Panc1 (cell line): ENCODE results near the gene CDCA3. TPM values are rescaled to one million over a fixed set of nuclear protein-coding genes. Genes with fewer than 3 reads are reported as not detected.

Source experiments
- ATAC-seq: fragments of 200-7000 bp; cut with Tn5 transposase; 2 replicates; pipeline ENCODE4 v1.9.1; 2020; ENCODE audit warnings: mild to moderate bottlenecking, moderate library complexity
- BruUV-seq: library from RNA; stranded (reverse); fragments of 400-500 nt; replicated peaks from 2 replicates; lab custom pipeline; 2021; lab: Mats Ljungman, UMichigan
- CTCF ChIA-PET: fragments of 300-600 bp; sonication (Branson Sonifier 250); formaldehyde crosslinking; loops from one replicate; lab custom pipeline; 2022; ENCODE audit warnings: antibody characterized with exemption; lab: Charles Lee
- POLR2A ChIA-PET: fragments of 300-600 bp; sonication (Branson Sonifier 250); formaldehyde crosslinking; loops from one replicate; lab custom pipeline; 2022; ENCODE audit warnings: antibody characterized with exemption; lab: Charles Lee
- DNase-seq: peaks from one replicate; pipeline ENCODE4 v3.0.0-alpha.2; 2010; ENCODE audit warnings: low read depth, low spot score
- H3K27ac ChIP-seq: 2 replicates; pipeline ENCODE4 v1.5.1; 2011; ENCODE audit warnings: mild to moderate bottlenecking, low read length, inconsistent platforms
- H3K27me3 ChIP-seq: fragments of 200-500 bp; sonication (Bioruptor generic); 2 replicates; pipeline ENCODE4 v1.6.0; 2014; ENCODE audit warnings: low read length, inconsistent platforms; ENCODE audit not compliant: control insufficient read depth, insufficient read depth
- H3K36me3 ChIP-seq: fragments of 200-500 bp; sonication (Bioruptor generic); 2 replicates; pipeline ENCODE4 v1.5.1; 2014; ENCODE audit warnings: inconsistent platforms, mild to moderate bottlenecking, low read length, moderate library complexity; ENCODE audit not compliant: control insufficient read depth, insufficient read depth
- H3K4me1 ChIP-seq: 2 replicates; pipeline ENCODE4 v1.5.1; 2011; ENCODE audit warnings: inconsistent platforms, mild to moderate bottlenecking, low read length, moderate library complexity; ENCODE audit not compliant: control insufficient read depth, insufficient read depth
- H3K4me3 ChIP-seq, 2 experiments: 2 replicates each; pipeline ENCODE4 v1.5.1; 2011 to 2012; ENCODE audit warnings: low read depth in 2 of 2, low read length in 2 of 2, mild to moderate bottlenecking in 2 of 2, inconsistent platforms in 1 of 2, moderate library complexity in 1 of 2
- H3K9me3 ChIP-seq: fragments of 200-500 bp; sonication (Bioruptor generic); 2 replicates; pipeline ENCODE4 v1.5.1; 2014; ENCODE audit warnings: low read depth, mild to moderate bottlenecking, inconsistent platforms, low read length, moderate library complexity; ENCODE audit not compliant: control insufficient read depth, insufficient read depth
- POLR2AphosphoS5 ChIP-seq: IDR thresholded peaks from 2 replicates; pipeline ENCODE4 v1.6.1; 2012; ENCODE audit warnings: mild to moderate bottlenecking, low read depth, low read length, moderate library complexity
- REST ChIP-seq, 2 experiments: IDR thresholded peaks; 2 replicates each; pipeline ENCODE4 v1.6.1; 2011 to 2012; ENCODE audit warnings: low read depth in 2 of 2, control low read depth in 1 of 2, low read length in 1 of 2, mild to moderate bottlenecking in 1 of 2, moderate library complexity in 1 of 2; ENCODE audit not compliant: insufficient read depth in 1 of 2
- SIN3A ChIP-seq: IDR thresholded peaks from 2 replicates; pipeline ENCODE4 v1.6.1; 2012; ENCODE audit warnings: low read depth, mild to moderate bottlenecking, low read length, moderate library complexity, borderline replicate concordance; ENCODE audit not compliant: insufficient read depth
- TCF7L2 ChIP-seq: IDR thresholded peaks from 2 replicates; pipeline ENCODE4 v1.6.1; 2011; ENCODE audit warnings: mild to moderate bottlenecking, low read depth, low read length, inconsistent platforms
- in situ Hi-C: cut with HindIII; loops from 2 replicates; pipeline ENCODE4 v1.10.0; 2016; ENCODE audit warnings: low sequenced_read_pairs, low pct_unique_long_range_greater_than_20kb
- intact Hi-C: fragments of 100-400 bp; cut with micrococcal nuclease; formaldehyde crosslinking; loops from one replicate; pipeline ENCODE4 v1.10.0; 2022; ENCODE audit not compliant: unreplicated experiment
- total RNA-seq: library from RNA; stranded (reverse); gene quantifications from one replicate; pipeline ENCODE4 v1.2.1, GENCODE V29; 2021; ENCODE audit not compliant: unreplicated experiment
- TF ChIP-seq, protein P1 (sequence below): fragments of 450-650 bp; IDR thresholded peaks from 2 replicates; pipeline ENCODE4 v1.5.1; 2017; ENCODE audit warnings: mild to moderate bottlenecking

Gene CDCA3
- total RNA-seq, 1 experiment from 2014 or later = 59.0 TPM

DNA sequence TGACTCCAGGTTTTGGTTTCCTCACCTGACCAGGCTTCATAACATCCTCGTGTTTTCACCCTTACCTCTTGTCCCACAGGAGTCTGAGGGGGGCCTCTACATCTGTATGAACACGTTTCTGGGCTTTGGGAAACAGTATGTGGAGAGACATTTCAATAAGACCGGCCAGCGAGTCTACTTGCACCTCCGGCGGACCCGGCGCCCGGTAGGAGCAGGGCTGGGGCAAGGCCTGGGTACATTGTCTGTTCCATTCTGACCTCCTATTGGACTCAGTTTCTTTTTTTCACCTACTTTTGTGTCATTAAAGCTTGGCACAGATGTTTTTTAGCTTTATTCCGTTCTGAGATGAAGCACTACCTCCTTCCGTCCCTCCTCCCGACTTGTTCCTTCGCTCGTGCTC lies 4.2 kb upstream of the CDCA3 start:
- Histone ChIP-seq H3K27me3 (no peaks in the 10 kb centered on the region), H3K9me3 (no peaks in the 10 kb centered on the region), H3K36me3 (peaks cover 8% of the 10 kb centered on the region; the same call in 1 of the 2 replicates), H3K4me1 (peaks cover 8% of the 10 kb centered on the region), H3K4me3 (no peak overlapping the region), H3K27ac (no peak overlapping the region)
- BruUV-seq = no TSS peak
- in situ Hi-C loops (no loop called here), intact Hi-C loops (no loop called here)
- ChIA-PET CTCF (no interaction called here), POLR2A (no interaction called here)
- DNase-seq = no peak
- ATAC-seq = no peak
- no peak for TF ChIP-seq SIN3A

GRCh38 chr12:6854036-6854435 lies 3.0 kb upstream of the CDCA3 start:
- no peak overlapping the region for H3K4me3 ChIP-seq
- BruUV-seq = no TSS peak
- H3K27me3 ChIP-seq = no peaks in the 10 kb centered on the region
- peaks cover 11% of the 10 kb centered on the region for H3K36me3 ChIP-seq
- ChIA-PET CTCF (no interaction called here), POLR2A (no interaction called here)
- ATAC-seq (no peak), DNase-seq (no peak)
- no peak for TF ChIP-seq POLR2AphosphoS5
- no peak for TF ChIP-seq SIN3A
- TF ChIP-seq REST (IDR thresholded peaks at IDR 0.05; ENCODE audit: insufficient read depth in 1 of 2, low read depth in 2 of 2, low read length in 1 of 2) = no peak
- peaks cover 15% of the 10 kb centered on the region for H3K4me1 ChIP-seq
- in situ Hi-C loops = no loop called here
- intact Hi-C loops = no loop called here
- no peak overlapping the region for H3K27ac ChIP-seq
- H3K9me3 ChIP-seq = no peaks in the 10 kb centered on the region

DNA sequence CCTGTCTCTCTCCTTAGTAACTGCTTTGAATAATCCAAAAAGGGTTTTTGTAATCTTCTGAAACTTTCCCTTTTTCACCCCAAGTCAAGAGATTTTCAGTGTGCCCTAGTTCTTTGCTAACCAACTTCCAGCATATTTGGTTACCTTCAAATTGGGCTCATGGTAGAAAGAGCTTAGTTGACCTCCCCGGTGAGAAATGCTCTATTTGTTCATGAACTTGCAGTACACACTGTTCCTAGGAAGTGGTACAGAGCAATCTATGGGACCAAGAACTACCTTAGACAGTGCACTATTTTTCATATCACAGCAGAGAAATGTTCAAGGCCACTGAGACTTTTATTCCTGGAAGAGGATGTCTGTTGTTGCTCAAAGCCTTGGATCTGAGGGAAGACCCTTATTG lies 2.5 kb upstream of the CDCA3 start:
- no TSS peak for BruUV-seq
- in situ Hi-C loops = no loop called here
- TF ChIP-seq POLR2AphosphoS5 = no peak
- TF ChIP-seq TCF7L2 = no peak
- TF ChIP-seq, protein P1, sequence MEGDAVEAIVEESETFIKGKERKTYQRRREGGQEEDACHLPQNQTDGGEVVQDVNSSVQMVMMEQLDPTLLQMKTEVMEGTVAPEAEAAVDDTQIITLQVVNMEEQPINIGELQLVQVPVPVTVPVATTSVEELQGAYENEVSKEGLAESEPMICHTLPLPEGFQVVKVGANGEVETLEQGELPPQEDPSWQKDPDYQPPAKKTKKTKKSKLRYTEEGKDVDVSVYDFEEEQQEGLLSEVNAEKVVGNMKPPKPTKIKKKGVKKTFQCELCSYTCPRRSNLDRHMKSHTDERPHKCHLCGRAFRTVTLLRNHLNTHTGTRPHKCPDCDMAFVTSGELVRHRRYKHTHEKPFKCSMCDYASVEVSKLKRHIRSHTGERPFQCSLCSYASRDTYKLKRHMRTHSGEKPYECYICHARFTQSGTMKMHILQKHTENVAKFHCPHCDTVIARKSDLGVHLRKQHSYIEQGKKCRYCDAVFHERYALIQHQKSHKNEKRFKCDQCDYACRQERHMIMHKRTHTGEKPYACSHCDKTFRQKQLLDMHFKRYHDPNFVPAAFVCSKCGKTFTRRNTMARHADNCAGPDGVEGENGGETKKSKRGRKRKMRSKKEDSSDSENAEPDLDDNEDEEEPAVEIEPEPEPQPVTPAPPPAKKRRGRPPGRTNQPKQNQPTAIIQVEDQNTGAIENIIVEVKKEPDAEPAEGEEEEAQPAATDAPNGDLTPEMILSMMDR = no peak
- TF ChIP-seq SIN3A = no peak
- no peak for TF ChIP-seq REST (IDR thresholded peaks at IDR 0.05; ENCODE audit: insufficient read depth in 1 of 2, low read depth in 2 of 2, low read length in 1 of 2)

More for the DNA sequence above, 2.5 kb upstream of the CDCA3 start:
- 0 out of 2 replicates have a peak overlapping the region, but pooled peaks have one; percentile 72 for H3K27ac ChIP-seq
- H3K36me3 ChIP-seq = peaks cover 13% of the 10 kb centered on the region
- H3K4me3 ChIP-seq = peak overlapping the region in 1 of 2 experiments; percentile 75; a peak in 1 of 4 replicates
- peaks cover 15% of the 10 kb centered on the region for H3K4me1 ChIP-seq
- ChIA-PET POLR2A (no interaction called here), CTCF (no interaction called here)
- ATAC-seq (no peak), DNase-seq (no peak)
- H3K27me3 ChIP-seq = no peaks in the 10 kb centered on the region
- intact Hi-C loops = no loop called here
- H3K9me3 ChIP-seq = no peaks in the 10 kb centered on the region
